Muscle layer of colon (tissue), 2 donors: ENCODE data around the gene HOXD13.

Source experiments
- H3K27ac ChIP-seq: one replicate; pipeline ENCODE4 v1.7.0; 2013; ENCODE audit warnings: low read depth, mild to moderate bottlenecking, low read length, moderate library complexity
- H3K27me3 ChIP-seq, 2 donors: one replicate each; pipeline ENCODE4 v1.7.0; 2013; ENCODE audit warnings: low read length in 2 of 2, mild to moderate bottlenecking in 2 of 2; ENCODE audit not compliant: insufficient read depth in 2 of 2, control insufficient read depth in 1 of 2
- H3K36me3 ChIP-seq: one replicate; pipeline ENCODE4 v1.7.0; 2013; ENCODE audit warnings: mild to moderate bottlenecking, low read length; ENCODE audit not compliant: insufficient read depth
- H3K4me1 ChIP-seq: one replicate; pipeline ENCODE4 v1.7.0; 2013; ENCODE audit warnings: mild to moderate bottlenecking, low read length; ENCODE audit not compliant: insufficient read depth
- H3K4me3 ChIP-seq, 2 donors: one replicate each; pipeline ENCODE4 v1.7.0; 2013; ENCODE audit warnings: low read length in 2 of 2, low read depth in 1 of 2, mild to moderate bottlenecking in 1 of 2, moderate library complexity in 1 of 2
- H3K9ac ChIP-seq: one replicate; pipeline ENCODE4 v1.7.0; 2013; ENCODE audit warnings: low read length
- H3K9me3 ChIP-seq: one replicate; pipeline ENCODE4 v1.7.0; 2013; ENCODE audit warnings: mild to moderate bottlenecking, low read length
- donor health status: abdominal sarcoma.
- donor health status: Adenocarcinoma of cecum.

Gene HOXD13

GRCh38 chr2:176128172-176128981, 35.9 kb downstream of the HOXD13 start:
- peak overlapping the region; percentile 66 for H3K9ac ChIP-seq
- H3K27ac ChIP-seq, result peak overlapping the region; percentile 74

GRCh38 chr2:176128982-176129796, 36.7 kb downstream of the HOXD13 start, which contains the start of gene HOXD8:
HOXD8 (plus strand) TSS chr2:176129705; CDS start chr2:176130367, 662 bp downstream.
- no peaks in the 10 kb centered on the region for H3K27me3 ChIP-seq
- no peaks in the 10 kb centered on the region for H3K36me3 ChIP-seq
- peaks cover 38% of the 10 kb centered on the region for H3K4me1 ChIP-seq
- H3K9ac ChIP-seq, result peak within 1 kb of the TSS; percentile 66
- H3K4me3 ChIP-seq, result peak within 1 kb of the TSS; percentile 53 to 68
- no peaks in the 10 kb centered on the region for H3K9me3 ChIP-seq
- peak within 1 kb of the TSS; percentile 96 for H3K27ac ChIP-seq

More at GRCh38 chr2:176128172-176128981, 35.9 kb downstream of the HOXD13 start:
- Histone ChIP-seq H3K4me3 (peak overlapping the region; percentile 40 to 68), H3K36me3 (no peaks in the 10 kb centered on the region), H3K9me3 (no peaks in the 10 kb centered on the region), H3K4me1 (peaks cover 34% of the 10 kb centered on the region), H3K27me3 (peaks cover 0 to under 1% of the 10 kb centered on the region in 2 donors)

DNA sequence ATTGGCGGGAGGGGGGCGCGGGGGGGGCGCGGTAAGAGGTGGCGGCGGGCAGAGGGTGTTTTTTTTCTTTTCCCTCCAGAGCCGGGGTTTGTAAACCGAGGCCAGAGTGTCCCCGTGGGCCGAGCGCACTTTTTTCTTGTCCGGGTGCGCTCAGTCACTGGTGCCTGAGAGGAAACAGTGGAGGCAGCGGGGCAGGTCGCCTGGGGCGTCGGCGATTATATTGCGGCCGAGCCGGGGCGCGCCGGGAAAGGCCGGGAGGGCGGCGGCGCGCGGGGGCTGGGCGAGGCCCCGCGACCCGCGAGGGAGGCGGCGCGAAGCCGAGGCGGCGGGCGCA, 37.3 kb downstream of the HOXD13 start:
- H3K9ac ChIP-seq, result no peak overlapping the region
- peak overlapping the region in 1 of 2 donors; percentile 40 for H3K4me3 ChIP-seq
- no peaks in the 10 kb centered on the region for H3K27me3 ChIP-seq
- peak overlapping the region; percentile 74 for H3K27ac ChIP-seq
- peaks cover 40% of the 10 kb centered on the region for H3K4me1 ChIP-seq
- no peaks in the 10 kb centered on the region for H3K36me3 ChIP-seq
- H3K9me3 ChIP-seq, result no peaks in the 10 kb centered on the region

DNA sequence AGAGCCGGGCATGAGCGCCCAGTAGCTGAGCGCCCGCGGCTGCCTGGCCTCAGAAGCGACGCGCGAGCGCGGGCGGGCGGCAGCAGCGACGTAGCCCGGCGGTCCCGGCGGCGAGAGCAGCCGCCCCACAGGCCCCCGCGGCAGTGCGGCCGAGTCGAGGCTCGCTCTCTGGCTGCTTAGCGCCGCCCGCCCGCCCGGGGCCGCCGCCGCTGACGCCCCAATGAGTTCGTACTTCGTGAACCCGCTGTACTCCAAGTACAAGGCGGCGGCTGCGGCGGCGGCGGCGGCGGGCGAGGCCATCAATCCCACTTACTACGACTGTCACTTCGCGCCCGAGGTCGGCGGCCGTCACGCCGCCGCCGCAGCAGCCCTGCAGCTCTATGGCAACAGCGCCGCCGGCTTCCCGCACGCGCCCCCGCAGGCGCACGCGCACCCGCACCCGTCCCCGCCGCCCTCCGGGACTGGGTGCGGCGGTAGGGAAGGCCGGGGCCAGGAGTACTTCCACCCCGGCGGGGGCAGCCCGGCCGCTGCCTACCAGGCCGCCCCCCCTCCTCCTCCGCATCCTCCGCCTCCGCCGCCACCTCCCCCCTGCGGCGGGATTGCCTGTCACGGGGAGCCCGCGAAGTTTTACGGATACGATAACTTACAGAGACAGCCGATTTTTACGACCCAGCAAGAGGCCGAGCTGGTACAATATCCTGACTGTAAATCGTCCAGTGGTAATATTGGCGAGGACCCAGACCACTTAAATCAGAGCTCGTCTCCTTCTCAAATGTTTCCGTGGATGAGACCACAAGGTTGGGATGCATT, 37.8 kb downstream of the HOXD13 start:
- H3K36me3 ChIP-seq, result no peaks in the 10 kb centered on the region
- peak overlapping the region; percentile 73 for H3K9ac ChIP-seq
- peaks cover 45% of the 10 kb centered on the region for H3K4me1 ChIP-seq
- no peaks in the 10 kb centered on the region for H3K27me3 ChIP-seq
- H3K4me3 ChIP-seq, result peak overlapping the region; percentile 53 to 61
- no peaks in the 10 kb centered on the region for H3K9me3 ChIP-seq
- peak overlapping the region; percentile 96 for H3K27ac ChIP-seq

DNA sequence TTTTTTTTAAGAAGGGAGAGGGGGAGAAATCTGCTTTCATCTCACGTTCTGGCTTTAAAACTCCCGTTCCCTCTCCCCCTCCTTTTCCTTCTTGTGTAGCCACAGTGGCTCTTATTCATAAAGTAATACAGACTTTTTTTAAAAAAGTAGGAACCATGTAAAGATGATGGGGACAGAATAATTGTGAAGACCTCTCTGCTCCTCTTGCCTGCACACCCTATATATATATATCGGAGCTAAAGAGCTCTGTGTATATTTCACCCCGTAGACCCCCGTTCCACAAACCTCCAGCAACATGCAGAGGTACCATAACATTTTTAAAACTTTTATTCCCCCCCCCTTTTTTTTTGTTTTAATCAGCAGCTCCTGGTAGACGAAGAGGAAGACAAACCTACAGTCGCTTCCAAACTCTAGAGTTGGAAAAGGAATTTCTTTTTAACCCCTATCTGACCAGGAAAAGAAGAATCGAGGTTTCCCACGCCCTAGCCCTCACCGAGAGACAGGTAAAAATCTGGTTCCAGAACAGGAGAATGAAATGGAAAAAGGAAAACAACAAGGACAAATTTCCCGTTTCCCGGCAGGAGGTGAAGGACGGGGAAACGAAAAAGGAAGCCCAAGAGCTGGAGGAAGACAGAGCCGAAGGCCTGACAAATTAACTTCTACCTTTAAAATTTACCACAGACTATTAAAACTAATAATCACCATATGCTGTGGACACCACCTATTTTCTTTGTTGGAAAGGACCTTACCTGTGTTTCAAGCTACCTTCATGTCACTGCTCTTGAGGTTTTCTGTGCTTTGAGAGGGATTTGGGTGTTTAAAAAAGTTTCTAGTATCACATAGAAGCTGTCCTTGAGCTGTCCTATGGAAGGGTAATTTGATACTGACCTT, 38.7 kb downstream of the HOXD13 start:
- Histone ChIP-seq H3K27ac (peak overlapping the region; percentile 96), H3K4me3 (peak overlapping the region; percentile 53 to 61), H3K27me3 (peaks cover 0 to under 1% of the 10 kb centered on the region in 2 donors), H3K4me1 (peaks cover 45% of the 10 kb centered on the region), H3K9me3 (no peaks in the 10 kb centered on the region), H3K36me3 (no peaks in the 10 kb centered on the region), H3K9ac (peak overlapping the region; percentile 73)

DNA sequence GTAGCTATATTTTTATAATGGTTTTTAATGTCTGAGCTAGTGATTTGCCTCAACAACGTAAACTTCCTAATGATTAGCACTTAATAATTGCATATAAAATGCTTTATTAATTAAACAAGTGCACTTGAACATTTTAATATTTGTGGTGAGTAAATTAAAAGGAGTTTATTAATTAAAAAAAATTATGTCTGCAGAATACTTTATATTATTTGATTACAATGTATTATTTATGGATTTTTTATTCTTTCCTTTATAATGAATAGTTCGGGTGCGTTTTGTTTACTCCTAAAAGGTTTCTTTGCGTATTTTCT, 39.3 kb downstream of the HOXD13 start:
- peak overlapping the region; percentile 96 for H3K27ac ChIP-seq
- peak overlapping the region; percentile 38 to 75 for H3K4me3 ChIP-seq
- H3K4me1 ChIP-seq, result peaks cover 43% of the 10 kb centered on the region
- peaks cover 0 to 6% of the 10 kb centered on the region in 2 donors for H3K27me3 ChIP-seq
- H3K9me3 ChIP-seq, result no peaks in the 10 kb centered on the region
- H3K36me3 ChIP-seq, result no peaks in the 10 kb centered on the region
- H3K9ac ChIP-seq, result peak overlapping the region; percentile 73

- no peaks in the 10 kb centered on the region for H3K36me3 ChIP-seq
- H3K4me1 ChIP-seq, result peaks cover 43% of the 10 kb centered on the region
- H3K27ac ChIP-seq, result peak overlapping the region; percentile 96
- H3K9ac ChIP-seq, result peak overlapping the region; percentile 59
- H3K9me3 ChIP-seq, result no peaks in the 10 kb centered on the region
- peaks cover 0 to 6% of the 10 kb centered on the region in 2 donors for H3K27me3 ChIP-seq
- peak overlapping the region; percentile 38 to 75 for H3K4me3 ChIP-seq
Observed at GRCh38 chr2:176132205-176133171, 40.0 kb downstream of the HOXD13 start.

- Histone ChIP-seq H3K9ac (peak overlapping the region; percentile 59), H3K27ac (peak overlapping the region; percentile 96), H3K4me3 (peak overlapping the region in 1 of 2 donors; percentile 75), H3K9me3 (no peaks in the 10 kb centered on the region), H3K36me3 (no peaks in the 10 kb centered on the region), H3K27me3 (peaks cover 0 to 6% of the 10 kb centered on the region in 2 donors), H3K4me1 (peaks cover 37% of the 10 kb centered on the region)
Observed at GRCh38 chr2:176133389-176133788, 40.9 kb downstream of the HOXD13 start.

- Histone ChIP-seq H3K27me3 (peaks cover 0 to 6% of the 10 kb centered on the region in 2 donors), H3K4me3 (no peak overlapping the region), H3K36me3 (no peaks in the 10 kb centered on the region), H3K9ac (no peak overlapping the region), H3K4me1 (peaks cover 36% of the 10 kb centered on the region), H3K9me3 (no peaks in the 10 kb centered on the region), H3K27ac (peak overlapping the region; percentile 96)
Observed at GRCh38 chr2:176134035-176134434, 41.5 kb downstream of the HOXD13 start.
